GM12878 (cell line): ENCODE results near the gene KIF15. TPM values are rescaled to one million over a fixed set of nuclear protein-coding genes. Genes with fewer than 3 reads are reported as not detected.

Experiments used
- ATAC-seq: fragments of 200-7000 bp; cut with Tn5 transposase; 3 replicates; pipeline ENCODE4 v1.9.1; 2020; ENCODE audit warnings: mild to moderate bottlenecking, moderate library complexity
- BruUV-seq: library from RNA; stranded (reverse); fragments of 400-500 nt; replicated peaks from 2 replicates; lab custom pipeline; 2021; lab: Mats Ljungman, UMichigan
- CTCF ChIA-PET: fragments of 300-600 bp; sonication (Branson Sonifier 250); formaldehyde crosslinking; extraction: SDS; loops from one replicate; lab custom pipeline; 2021; ENCODE audit warnings: inconsistent platforms; lab: Yijun Ruan, JAX
- POLR2A ChIA-PET: fragments of 350-600 bp; formaldehyde crosslinking; extraction: SDS; loops from one replicate; lab custom pipeline; 2021; ENCODE audit warnings: inconsistent platforms; lab: Charles Lee
- RAD21 ChIA-PET: fragments of 300-600 bp; sonication (Branson Sonifier 250); formaldehyde crosslinking; loops from one replicate; lab custom pipeline; 2023; ENCODE audit warnings: antibody characterized with exemption; ENCODE audit not compliant: unreplicated experiment; lab: Charles Lee
- SMC1A ChIA-PET: fragments of 300-600 bp; sonication (Branson Sonifier 250); formaldehyde crosslinking; loops from one replicate; lab custom pipeline; 2023; ENCODE audit not compliant: unreplicated experiment, uncharacterized antibody; lab: Charles Lee
- DNase-seq: peaks from one replicate; pipeline ENCODE4 v3.0.0-alpha.2; 2011; ENCODE audit warnings: low read depth, low spot score
- FAIRE-seq: peaks from 3 replicates; lab custom pipeline; 2011; peaks lifted over from hg19 to GRCh38; lab: Jason Lieb, UNC
- H2AFZ ChIP-seq: 2 replicates; pipeline ENCODE4 v1.6.0; 2011; ENCODE audit warnings: low read depth, low read length, control low read depth; ENCODE audit not compliant: control insufficient read depth
- H3K27ac ChIP-seq: 2 replicates; pipeline ENCODE4 v1.5.1; 2011; ENCODE audit warnings: control low read depth; ENCODE audit not compliant: control insufficient read depth, insufficient read depth
- H3K27me3 ChIP-seq, 2 experiments: replicated peaks in 1 of 2; 2 replicates each; pipeline versions ENCODE4 v1.6.0 to v1.6.1; 2011; ENCODE audit warnings: low read length in 1 of 2; ENCODE audit not compliant: control insufficient read depth in 2 of 2, insufficient read depth in 2 of 2
- H3K36me3 ChIP-seq, 2 experiments: 2 replicates each; pipeline ENCODE4 v1.5.1; 2011; ENCODE audit warnings: low read length in 1 of 2; ENCODE audit not compliant: control insufficient read depth in 2 of 2, insufficient read depth in 2 of 2
- H3K4me1 ChIP-seq: 2 replicates; pipeline ENCODE4 v1.6.1; 2011; ENCODE audit warnings: mild to moderate bottlenecking, low read length, moderate library complexity, mixed read lengths; ENCODE audit not compliant: control insufficient read depth, insufficient read depth
- H3K4me2 ChIP-seq: 2 replicates; pipeline ENCODE4 v1.6.0; 2011; ENCODE audit warnings: control low read depth; ENCODE audit not compliant: control insufficient read depth, insufficient read depth
- H3K4me3 ChIP-seq: fragments of 200-600 bp; sonication (generic); 2 replicates; pipeline ENCODE4 v1.5.1; 2016
- H3K79me2 ChIP-seq: 2 replicates; pipeline ENCODE4 v1.6.0; 2011; ENCODE audit warnings: low read length; ENCODE audit not compliant: control insufficient read depth, insufficient read depth
- H3K9ac ChIP-seq: 2 replicates; pipeline ENCODE4 v1.8.0; 2011; ENCODE audit warnings: low read length, control low read depth, mixed read lengths; ENCODE audit not compliant: control insufficient read depth, insufficient read depth
- H3K9me3 ChIP-seq: replicated peaks from 3 replicates; pipeline ENCODE4 v1.5.1; 2011; ENCODE audit warnings: mild to moderate bottlenecking, low read length; ENCODE audit not compliant: control insufficient read depth, insufficient read depth
- H4K20me1 ChIP-seq: 2 replicates; pipeline ENCODE4 v1.6.0; 2011; ENCODE audit not compliant: control insufficient read depth, insufficient read depth
- CBX5 ChIP-seq: sonication (generic); IDR thresholded peaks from 2 replicates; pipeline ENCODE4 v1.6.1; 2016; ENCODE audit warnings: low read depth, moderate library complexity, mild to moderate bottlenecking, inconsistent platforms
- CHD2 ChIP-seq: IDR thresholded peaks from 2 replicates; pipeline ENCODE4 v1.6.1; 2011; ENCODE audit warnings: low read depth, low read length, improper control_type of control experiment, borderline replicate concordance
- CHD4 ChIP-seq: fragments of 200-600 bp; sonication (generic); IDR thresholded peaks from 2 replicates; pipeline ENCODE4 v1.6.1; 2016; ENCODE audit warnings: mild to moderate bottlenecking
- FOS ChIP-seq: IDR thresholded peaks from 3 replicates; pipeline ENCODE4 v1.6.1; 2011; ENCODE audit warnings: borderline replicate concordance; ENCODE audit not compliant: insufficient read length; ENCODE audit errors: extremely low read depth
- FOXK2 ChIP-seq: fragments of 450-650 bp; IDR thresholded peaks from 2 replicates; pipeline ENCODE4 v1.6.1; 2017; ENCODE audit warnings: mild to moderate bottlenecking, moderate library complexity
- JUNB ChIP-seq: IDR thresholded peaks from 2 replicates; pipeline ENCODE4 v1.6.1; 2016; ENCODE audit warnings: antibody characterized with exemption, mild to moderate bottlenecking
- KAT2A ChIP-seq: conservative IDR thresholded peaks from 2 replicates; pipeline ENCODE4 v1.6.1; 2011; ENCODE audit warnings: low read depth, low read length; ENCODE audit not compliant: control insufficient read depth
- NR2F1 ChIP-seq: fragments of 450-650 bp; conservative IDR thresholded peaks from 2 replicates; pipeline ENCODE4 v1.6.1; 2017; ENCODE audit warnings: mild to moderate bottlenecking
- STAT3 ChIP-seq: IDR thresholded peaks from 2 replicates; pipeline ENCODE4 v1.6.1; 2011; ENCODE audit warnings: low read depth, low read length, improper control_type of control experiment
- TCF3 ChIP-seq: IDR thresholded peaks from 2 replicates; pipeline ENCODE4 v1.6.1; 2012; ENCODE audit warnings: low read depth, mild to moderate bottlenecking, low read length, borderline replicate concordance; ENCODE audit not compliant: insufficient read depth
- YBX1 ChIP-seq: fragments of 450-650 bp; IDR thresholded peaks from 2 replicates; pipeline ENCODE4 v1.6.1; 2016; ENCODE audit warnings: antibody characterized with exemption
- ZNF274 ChIP-seq: IDR thresholded peaks from one replicate; pipeline ENCODE4 v1.8.0; 2011; ENCODE audit not compliant: insufficient read length, insufficient read depth
- ZSCAN29 ChIP-seq: fragments of 450-650 bp; IDR thresholded peaks from 2 replicates; pipeline ENCODE4 v1.6.1; 2017; ENCODE audit warnings: mild to moderate bottlenecking, moderate library complexity
- WGBS: methylation state at CpG from one replicate; pipeline ENCODE4 v1.1.6; 2016; ENCODE audit warnings: low lambda C conversion rate; ENCODE audit not compliant: insufficient replicate concordance, insufficient coverage; ENCODE audit errors: missing lambda C conversion rate; 5-methylcytosine and 5-hydroxymethylcytosine counted together
- in situ Hi-C: fragments of 300-500 bp; cut with MboI; formaldehyde crosslinking; loops from 9 replicates; pipeline ENCODE4 v1.14.3; 2018; ENCODE audit warnings: mixed read lengths
- intact Hi-C: fragments of 100-400 bp; cut with micrococcal nuclease; formaldehyde crosslinking; loops from one replicate; pipeline ENCODE4 v1.14.2; 2022; ENCODE audit not compliant: unreplicated experiment
- polyA plus RNA-seq, 11 experiments: library from polyadenylated mRNA; depleted of rRNA in 4 of 11; unstranded in 6 of 11; stranded (reverse) in 5 of 11; fragments of >200 nt; fragmentation: Nextera tagmentation in 4 of 11; fragmentation: Illumina TruSeq in 1 of 11; extraction: Ambion mirVana in 4 of 11; extraction: Trizol in 1 of 11; gene quantifications; 1 replicate in 1 of 11; 2 replicates in 10 of 11; pipeline versions ENCODE4 v1.2.1 to v1.2.3, GENCODE V29; 2011 to 2016; ENCODE audit warnings: inconsistent platforms in 2 of 11, missing spikeins in 2 of 11, low read depth in 1 of 11
- total RNA-seq, 4 experiments: library from RNA; depleted of rRNA in 3 of 4; stranded (reverse); fragments of >200 nt in 3 of 4; fragmentation: Illumina TruSeq in 1 of 4; extraction: Trizol in 1 of 4; gene quantifications; 2 replicates each; pipeline versions ENCODE4 v1.2.1 to v1.2.3, GENCODE V29; 2013 to 2021
- TF ChIP-seq, protein P1 (sequence below): fragments of 150-350 bp; IDR thresholded peaks from 2 replicates; pipeline ENCODE4 v1.6.1; 2016; ENCODE audit warnings: low read depth, low read length
- TF ChIP-seq, protein P2 (sequence below): IDR thresholded peaks from 2 replicates; pipeline ENCODE4 v1.6.1; 2012; ENCODE audit warnings: improper control_type of control experiment, low read depth, low read length; ENCODE audit not compliant: insufficient replicate concordance

Gene KIF15
- total and polyA plus RNA-seq, 10 of the 15 experiments (the other 5 are each of a cell fraction or from before 2014, with no cell fraction given): 12.3 to 51.8 (median 26.0) TPM

- Histone ChIP-seq H3K27me3 (no peaks in the 10 kb centered on the region), H3K4me2 (no peak overlapping the region), H3K36me3 (no peaks in the 10 kb centered on the region), H3K9ac (no peak overlapping the region), H3K27ac (no peak overlapping the region), H2AFZ (no peak overlapping the region), H4K20me1 (no peaks in the 10 kb centered on the region), H3K9me3 (no peaks in the 10 kb centered on the region), H3K4me3 (no peak overlapping the region), H3K4me1 (no peaks in the 10 kb centered on the region), H3K79me2 (no peaks in the 10 kb centered on the region)
- no peak for DNase-seq
- intact Hi-C loops: no loop called here
- TF ChIP-seq FOS (no peak), NR2F1 (no peak), JUNB (no peak), CHD2 (no peak), CHD4 (no peak), TCF3 (no peak), STAT3 (no peak), ZNF274 (no peak), YBX1 (no peak), KAT2A (no peak), FOXK2 (no peak), ZSCAN29 (no peak), CBX5 (no peak)
- TF ChIP-seq, protein P1, sequence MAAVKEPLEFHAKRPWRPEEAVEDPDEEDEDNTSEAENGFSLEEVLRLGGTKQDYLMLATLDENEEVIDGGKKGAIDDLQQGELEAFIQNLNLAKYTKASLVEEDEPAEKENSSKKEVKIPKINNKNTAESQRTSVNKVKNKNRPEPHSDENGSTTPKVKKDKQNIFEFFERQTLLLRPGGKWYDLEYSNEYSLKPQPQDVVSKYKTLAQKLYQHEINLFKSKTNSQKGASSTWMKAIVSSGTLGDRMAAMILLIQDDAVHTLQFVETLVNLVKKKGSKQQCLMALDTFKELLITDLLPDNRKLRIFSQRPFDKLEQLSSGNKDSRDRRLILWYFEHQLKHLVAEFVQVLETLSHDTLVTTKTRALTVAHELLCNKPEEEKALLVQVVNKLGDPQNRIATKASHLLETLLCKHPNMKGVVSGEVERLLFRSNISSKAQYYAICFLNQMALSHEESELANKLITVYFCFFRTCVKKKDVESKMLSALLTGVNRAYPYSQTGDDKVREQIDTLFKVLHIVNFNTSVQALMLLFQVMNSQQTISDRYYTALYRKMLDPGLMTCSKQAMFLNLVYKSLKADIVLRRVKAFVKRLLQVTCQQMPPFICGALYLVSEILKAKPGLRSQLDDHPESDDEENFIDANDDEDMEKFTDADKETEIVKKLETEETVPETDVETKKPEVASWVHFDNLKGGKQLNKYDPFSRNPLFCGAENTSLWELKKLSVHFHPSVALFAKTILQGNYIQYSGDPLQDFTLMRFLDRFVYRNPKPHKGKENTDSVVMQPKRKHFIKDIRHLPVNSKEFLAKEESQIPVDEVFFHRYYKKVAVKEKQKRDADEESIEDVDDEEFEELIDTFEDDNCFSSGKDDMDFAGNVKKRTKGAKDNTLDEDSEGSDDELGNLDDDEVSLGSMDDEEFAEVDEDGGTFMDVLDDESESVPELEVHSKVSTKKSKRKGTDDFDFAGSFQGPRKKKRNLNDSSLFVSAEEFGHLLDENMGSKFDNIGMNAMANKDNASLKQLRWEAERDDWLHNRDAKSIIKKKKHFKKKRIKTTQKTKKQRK: no peak
- TF ChIP-seq, protein P2, sequence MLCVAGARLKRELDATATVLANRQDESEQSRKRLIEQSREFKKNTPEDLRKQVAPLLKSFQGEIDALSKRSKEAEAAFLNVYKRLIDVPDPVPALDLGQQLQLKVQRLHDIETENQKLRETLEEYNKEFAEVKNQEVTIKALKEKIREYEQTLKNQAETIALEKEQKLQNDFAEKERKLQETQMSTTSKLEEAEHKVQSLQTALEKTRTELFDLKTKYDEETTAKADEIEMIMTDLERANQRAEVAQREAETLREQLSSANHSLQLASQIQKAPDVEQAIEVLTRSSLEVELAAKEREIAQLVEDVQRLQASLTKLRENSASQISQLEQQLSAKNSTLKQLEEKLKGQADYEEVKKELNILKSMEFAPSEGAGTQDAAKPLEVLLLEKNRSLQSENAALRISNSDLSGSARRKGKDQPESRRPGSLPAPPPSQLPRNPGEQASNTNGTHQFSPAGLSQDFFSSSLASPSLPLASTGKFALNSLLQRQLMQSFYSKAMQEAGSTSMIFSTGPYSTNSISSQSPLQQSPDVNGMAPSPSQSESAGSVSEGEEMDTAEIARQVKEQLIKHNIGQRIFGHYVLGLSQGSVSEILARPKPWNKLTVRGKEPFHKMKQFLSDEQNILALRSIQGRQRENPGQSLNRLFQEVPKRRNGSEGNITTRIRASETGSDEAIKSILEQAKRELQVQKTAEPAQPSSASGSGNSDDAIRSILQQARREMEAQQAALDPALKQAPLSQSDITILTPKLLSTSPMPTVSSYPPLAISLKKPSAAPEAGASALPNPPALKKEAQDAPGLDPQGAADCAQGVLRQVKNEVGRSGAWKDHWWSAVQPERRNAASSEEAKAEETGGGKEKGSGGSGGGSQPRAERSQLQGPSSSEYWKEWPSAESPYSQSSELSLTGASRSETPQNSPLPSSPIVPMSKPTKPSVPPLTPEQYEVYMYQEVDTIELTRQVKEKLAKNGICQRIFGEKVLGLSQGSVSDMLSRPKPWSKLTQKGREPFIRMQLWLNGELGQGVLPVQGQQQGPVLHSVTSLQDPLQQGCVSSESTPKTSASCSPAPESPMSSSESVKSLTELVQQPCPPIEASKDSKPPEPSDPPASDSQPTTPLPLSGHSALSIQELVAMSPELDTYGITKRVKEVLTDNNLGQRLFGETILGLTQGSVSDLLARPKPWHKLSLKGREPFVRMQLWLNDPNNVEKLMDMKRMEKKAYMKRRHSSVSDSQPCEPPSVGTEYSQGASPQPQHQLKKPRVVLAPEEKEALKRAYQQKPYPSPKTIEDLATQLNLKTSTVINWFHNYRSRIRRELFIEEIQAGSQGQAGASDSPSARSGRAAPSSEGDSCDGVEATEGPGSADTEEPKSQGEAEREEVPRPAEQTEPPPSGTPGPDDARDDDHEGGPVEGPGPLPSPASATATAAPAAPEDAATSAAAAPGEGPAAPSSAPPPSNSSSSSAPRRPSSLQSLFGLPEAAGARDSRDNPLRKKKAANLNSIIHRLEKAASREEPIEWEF: no peak
- BruUV-seq: no TSS peak
- WGBS: 16% methylated on average over 7 of the region's 7 CpGs
- no peak for FAIRE-seq
- SMC1A ChIA-PET: interaction anchor here (1.3 kb wide), 1 partner anchor 11 kb away, joined by 4 read pairs; no protein-coding TSS in a partner anchor
- POLR2A ChIA-PET: no interaction called here
- in situ Hi-C loops: no loop called here
- RAD21 ChIA-PET: no interaction called here
- CTCF ChIA-PET: no interaction called here
- ATAC-seq: no peak
Observed at GRCh38 chr3:44887101-44887500, 125.5 kb downstream of the KIF15 start.
